ENCODE results near the gene KLF11.

KLF11 gene

GRCh38 chr2:10038716-10039115, 4.6 kb upstream of the KLF11 start:
- TF ChIP-seq ZNF274 (IDR thresholded peaks at IDR 0.05; ENCODE audit: low read depth, low read length), result no peak
- no peak overlapping the region for H3K4me3 ChIP-seq (ENCODE audit: low read length)

DNA sequence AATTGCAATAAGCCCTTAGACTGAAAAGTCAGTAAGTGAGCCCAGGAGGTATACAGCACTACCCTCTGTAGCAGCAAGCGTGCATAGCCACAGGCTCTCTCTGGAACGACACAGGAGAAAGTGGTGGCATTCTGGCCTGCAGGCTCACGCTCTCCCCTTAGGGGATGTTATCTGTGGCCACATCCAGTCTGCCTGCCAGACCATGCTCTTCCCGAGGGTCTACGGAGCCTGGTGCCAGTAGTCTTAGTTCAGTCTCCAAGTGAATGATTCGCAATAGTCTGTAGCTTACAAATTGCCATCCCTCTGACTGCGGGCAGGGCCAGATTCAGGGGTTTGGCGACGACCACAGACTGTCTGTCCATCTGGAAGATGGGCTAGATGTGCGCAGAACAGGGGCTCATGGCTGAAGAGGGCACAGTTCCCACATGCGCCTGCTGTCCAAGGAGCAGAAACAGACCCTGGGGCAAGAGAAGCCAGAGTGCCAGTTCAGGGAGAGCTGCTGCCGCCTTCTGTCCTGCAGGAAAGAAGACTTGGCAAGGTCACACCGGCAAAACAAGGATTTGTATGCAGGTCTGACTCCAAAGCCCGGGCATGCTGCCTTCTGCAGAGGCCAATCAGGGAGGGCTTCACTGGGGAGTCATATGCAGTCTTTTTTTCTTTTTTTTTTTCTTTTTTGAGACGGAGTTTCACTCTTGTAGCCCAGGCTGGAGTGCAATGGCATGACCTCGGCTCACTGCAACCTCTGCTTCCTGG, 3.5 kb upstream of the KLF11 start:
- no peak for TF ChIP-seq ZNF274 (IDR thresholded peaks at IDR 0.05; ENCODE audit: low read depth, low read length)
- H3K4me3 ChIP-seq (ENCODE audit: low read length), result no peak overlapping the region

DNA sequence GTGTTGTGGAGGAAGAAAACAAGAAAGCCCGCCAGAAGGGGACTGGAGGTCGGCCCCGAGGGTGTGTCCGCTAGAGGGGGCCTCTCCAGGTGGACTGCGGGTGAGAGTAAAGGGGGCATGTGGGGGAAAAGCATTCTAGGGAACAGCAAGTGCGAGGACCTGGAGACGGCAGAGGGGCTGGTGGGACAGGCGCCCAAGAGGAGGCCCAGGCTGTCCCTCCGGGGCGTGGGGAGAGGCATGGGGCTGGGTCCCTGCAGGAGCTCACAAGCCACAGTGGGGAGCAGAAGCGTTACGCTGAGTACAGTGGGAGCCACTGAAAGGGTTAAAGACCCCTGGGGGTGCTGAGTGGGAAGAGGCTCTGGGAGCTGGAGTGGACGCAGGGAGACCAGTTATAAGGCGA, 1.6 kb upstream of the KLF11 start:
- no peak for TF ChIP-seq ZNF274 (IDR thresholded peaks at IDR 0.05; ENCODE audit: low read depth, low read length)
- H3K4me3 ChIP-seq (ENCODE audit: low read length), result no peak overlapping the region

- TF ChIP-seq ZNF274 (IDR thresholded peaks at IDR 0.05; ENCODE audit: low read depth, low read length), result no peak
- peak overlapping the region; percentile 36; the same call in 1 of the 2 replicates for H3K4me3 ChIP-seq (ENCODE audit: low read length)
These were observed 819 bp upstream of the KLF11 start for GRCh38 chr2:10042301-10043161.

GRCh38 chr2:10043906-10044601, 704 bp downstream of the KLF11 start:
- peak overlapping the region; percentile 48; the same call in 1 of the 2 replicates for H3K4me3 ChIP-seq (ENCODE audit: low read length)

GRCh38 chr2:10045561-10046355, 2.4 kb downstream of the KLF11 start:
- H3K4me3 ChIP-seq (ENCODE audit: low read length), result no peak overlapping the region
- no peak for TF ChIP-seq ZNF274 (IDR thresholded peaks at IDR 0.05; ENCODE audit: low read depth, low read length)

More at GRCh38 chr2:10043906-10044601, 704 bp downstream of the KLF11 start:
- no peak for TF ChIP-seq ZNF274 (IDR thresholded peaks at IDR 0.05; ENCODE audit: low read depth, low read length)

DNA sequence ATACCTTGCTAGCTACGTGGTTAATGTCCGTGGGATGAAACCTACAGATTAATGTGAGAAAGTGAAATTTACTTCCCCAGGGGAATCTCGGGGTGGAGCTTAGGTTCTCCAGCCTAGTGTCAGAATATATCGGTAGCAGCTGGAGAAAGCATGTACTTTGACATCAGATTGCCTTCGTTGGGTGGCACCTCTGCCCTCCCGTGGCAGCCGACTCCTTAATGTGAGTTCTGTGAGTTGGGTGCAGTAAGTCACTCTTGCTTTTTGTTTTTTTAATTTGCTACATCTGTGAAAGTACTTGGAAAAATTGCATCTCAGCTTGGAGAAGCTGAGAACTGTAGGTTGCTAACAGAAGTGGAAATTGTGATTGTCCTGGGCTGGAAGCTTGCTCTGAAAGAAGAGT, 3.6 kb downstream of the KLF11 start:
- H3K4me3 ChIP-seq (ENCODE audit: low read length), result no peak overlapping the region
- no peak for TF ChIP-seq ZNF274 (IDR thresholded peaks at IDR 0.05; ENCODE audit: low read depth, low read length)

DNA sequence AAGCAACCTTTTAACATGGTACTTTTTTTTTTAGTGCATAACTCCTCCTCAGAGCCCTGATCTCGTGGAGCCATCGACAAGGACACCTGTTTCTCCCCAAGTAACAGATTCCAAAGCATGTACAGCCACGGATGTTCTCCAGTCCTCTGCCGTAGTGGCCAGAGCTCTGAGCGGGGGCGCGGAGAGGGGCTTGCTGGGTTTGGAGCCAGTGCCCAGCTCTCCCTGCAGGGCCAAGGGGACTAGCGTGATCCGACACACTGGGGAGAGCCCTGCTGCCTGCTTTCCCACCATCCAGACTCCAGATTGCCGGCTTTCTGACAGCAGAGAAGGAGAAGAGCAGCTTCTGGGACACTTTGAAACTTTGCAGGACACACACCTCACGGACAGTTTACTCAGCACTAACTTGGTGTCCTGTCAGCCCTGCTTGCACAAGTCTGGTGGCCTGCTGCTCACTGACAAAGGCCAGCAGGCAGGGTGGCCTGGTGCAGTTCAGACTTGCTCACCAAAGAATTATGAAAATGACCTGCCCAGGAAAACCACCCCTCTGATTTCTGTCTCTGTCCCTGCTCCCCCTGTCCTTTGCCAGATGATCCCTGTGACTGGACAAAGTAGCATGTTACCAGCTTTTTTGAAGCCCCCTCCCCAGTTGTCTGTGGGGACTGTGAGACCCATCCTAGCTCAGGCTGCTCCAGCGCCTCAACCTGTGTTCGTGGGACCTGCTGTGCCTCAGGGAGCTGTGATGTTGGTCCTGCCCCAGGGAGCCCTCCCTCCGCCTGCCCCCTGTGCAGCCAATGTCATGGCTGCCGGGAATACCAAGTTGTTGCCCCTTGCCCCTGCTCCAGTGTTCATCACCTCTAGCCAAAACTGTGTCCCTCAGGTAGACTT, 4.5 kb downstream of the KLF11 start:
- no peak for TF ChIP-seq ZNF274 (IDR thresholded peaks at IDR 0.05; ENCODE audit: low read depth, low read length)
- H3K4me3 ChIP-seq (ENCODE audit: low read length), result no peak overlapping the region

GRCh38 chr2:10048501-10049171, 5.3 kb downstream of the KLF11 start:
- H3K4me3 ChIP-seq (ENCODE audit: low read length), result no peak overlapping the region
- no peak for TF ChIP-seq ZNF274 (IDR thresholded peaks at IDR 0.05; ENCODE audit: low read depth, low read length)

- no peak for TF ChIP-seq ZNF274 (IDR thresholded peaks at IDR 0.05; ENCODE audit: low read depth, low read length)
- H3K4me3 ChIP-seq (ENCODE audit: low read length), result no peak overlapping the region
These were observed 8.9 kb downstream of the KLF11 start for GRCh38 chr2:10052216-10052615.

DNA sequence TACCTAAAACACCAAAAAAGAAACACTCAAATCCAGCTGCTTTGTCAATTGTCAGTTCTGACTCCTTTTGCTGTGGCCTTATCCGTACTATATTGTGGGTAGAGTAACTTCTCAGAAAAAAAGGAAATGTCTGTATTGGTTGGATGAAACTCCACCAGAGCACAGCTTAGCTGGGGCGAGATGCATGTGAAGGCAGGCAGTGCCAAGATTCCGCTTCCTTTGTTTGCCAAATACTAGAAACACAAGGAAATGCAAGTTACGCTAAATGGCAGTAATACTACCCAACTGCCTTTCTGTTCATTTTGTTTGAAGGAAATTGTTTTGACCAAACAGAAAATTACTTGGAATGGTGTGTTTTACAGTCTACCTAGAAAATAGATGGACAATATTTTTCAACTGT, 10.0 kb downstream of the KLF11 start:
- TF ChIP-seq ZNF274 (IDR thresholded peaks at IDR 0.05; ENCODE audit: low read depth, low read length), result no peak
- no peak overlapping the region for H3K4me3 ChIP-seq (ENCODE audit: low read length)

GRCh38 chr2:10054424-10054823, 11.1 kb downstream of the KLF11 start:
- H3K4me3 ChIP-seq (ENCODE audit: low read length), result no peak overlapping the region
- no peak for TF ChIP-seq ZNF274 (IDR thresholded peaks at IDR 0.05; ENCODE audit: low read depth, low read length)

Measured in GM08714 (cell line).